B cell (primary cell): ENCODE results near the gene HTRA3. TPM values are rescaled to one million over a fixed set of nuclear protein-coding genes. Genes with fewer than 3 reads are reported as not detected.

ENCODE experiments used
- ATAC-seq: fragments of 200-7000 bp; cut with Tn5 transposase; one replicate; pipeline ENCODE4 v1.10.0; 2021; ENCODE audit warnings: low read depth, mild to moderate bottlenecking, moderate number of reproducible peaks, moderate library complexity
- CTCF ChIA-PET: fragments of 350-600 bp; sonication (Branson Sonifier 250); formaldehyde crosslinking; loops from one replicate; lab custom pipeline; 2021; ENCODE audit warnings: antibody characterized with exemption, inconsistent platforms; lab: Charles Lee
- POLR2A ChIA-PET: fragments of 350-600 bp; sonication (Branson Sonifier 250); formaldehyde crosslinking; loops from one replicate; lab custom pipeline; 2021; ENCODE audit warnings: antibody characterized with exemption; lab: Charles Lee
- DNase-seq: peaks from one replicate; pipeline ENCODE4 v3.0.0; 2013
- H2AFZ ChIP-seq: 2 replicates; pipeline ENCODE4 v1.6.1; 2012; ENCODE audit warnings: mild to moderate bottlenecking, low read depth, low read length; ENCODE audit not compliant: insufficient read depth, poor library complexity, severe bottlenecking
- H3K27ac ChIP-seq, 2 donors: 1 replicate in 1 of 2; 2 replicates in 1 of 2; pipeline ENCODE4 v1.5.1; 2012 to 2013; ENCODE audit warnings: low read length in 2 of 2, mild to moderate bottlenecking in 2 of 2, moderate library complexity in 1 of 2
- H3K27me3 ChIP-seq, 4 experiments: fragments of 200-600 bp in 1 of 4; sonication (generic) in 1 of 4; replicated peaks in 1 of 4; 1 replicate in 2 of 4; 2 replicates in 2 of 4; pipeline versions ENCODE4 v1.6.1 to v1.7.0; 2013 to 2016; ENCODE audit warnings: low read length in 3 of 4, mild to moderate bottlenecking in 2 of 4, mixed read lengths in 1 of 4, moderate library complexity in 1 of 4; ENCODE audit not compliant: insufficient read depth in 4 of 4, control insufficient read depth in 3 of 4; ENCODE audit errors: control extremely low read depth in 1 of 4
- H3K36me3 ChIP-seq, 2 experiments: replicated peaks in 1 of 2; 1 replicate in 1 of 2; 2 replicates in 1 of 2; pipeline versions ENCODE4 v1.6.1 to v1.7.1; 2013; ENCODE audit warnings: low read length in 1 of 2; ENCODE audit not compliant: insufficient read depth in 2 of 2, control insufficient read depth in 1 of 2; ENCODE audit errors: control extremely low read depth in 1 of 2, extremely low read depth in 1 of 2
- H3K4me1 ChIP-seq, 2 donors: fragments of 200-600 bp in 1 of 2; sonication (generic) in 1 of 2; 1 replicate in 1 of 2; 2 replicates in 1 of 2; pipeline versions ENCODE4 v1.5.1 to v1.6.1; 2013 to 2017; ENCODE audit warnings: low read length in 2 of 2; ENCODE audit not compliant: control insufficient read depth in 2 of 2, insufficient read depth in 2 of 2
- H3K4me2 ChIP-seq: replicated peaks from 2 replicates; pipeline ENCODE3; 2012; ENCODE audit warnings: mild to moderate bottlenecking, low read depth, low read length; ENCODE audit not compliant: poor library complexity, severe bottlenecking
- H3K4me3 ChIP-seq, 5 experiments: fragments of 200-600 bp in 1 of 5; sonication (generic) in 1 of 5; 1 replicate in 3 of 5; 2 replicates in 2 of 5; pipeline versions ENCODE4 v1.5.1 to v1.7.0; 2011 to 2016; ENCODE audit warnings: low read length in 4 of 5, mild to moderate bottlenecking in 4 of 5, low read depth in 2 of 5, control low read depth in 1 of 5, moderate library complexity in 1 of 5; ENCODE audit not compliant: insufficient read depth in 1 of 5; ENCODE audit errors: control extremely low read depth in 1 of 5, extremely low read depth in 1 of 5
- H3K79me2 ChIP-seq: fragments of 200-600 bp; sonication (generic); one replicate; pipeline ENCODE4 v1.6.0; 2016; ENCODE audit warnings: low read length; ENCODE audit not compliant: control insufficient read depth, insufficient read depth
- H3K9ac ChIP-seq: fragments of 200-600 bp; sonication (generic); 2 replicates; pipeline ENCODE4 v1.6.1; 2017; ENCODE audit warnings: mild to moderate bottlenecking, low read length, moderate library complexity
- H3K9me3 ChIP-seq, 3 donors: one replicate each; pipeline versions ENCODE4 v1.6.1 to v1.7.1; 2013; ENCODE audit warnings: low read length in 2 of 3; ENCODE audit not compliant: control insufficient read depth in 2 of 3, insufficient read depth in 1 of 3; ENCODE audit errors: control extremely low read depth in 1 of 3
- H4K20me1 ChIP-seq: 2 replicates; pipeline ENCODE4 v1.6.0; 2012; ENCODE audit warnings: mild to moderate bottlenecking, low read length; ENCODE audit not compliant: insufficient read depth, control insufficient read depth, poor library complexity, severe bottlenecking
- H3K27ac Mint-ChIP-seq: one replicate; pipeline ENCODE4 v1.8.0; 2021; ENCODE audit warnings: mixed read lengths
- H3K27me3 Mint-ChIP-seq: one replicate; pipeline ENCODE4 v1.8.0; 2021; ENCODE audit warnings: mixed read lengths
- H3K4me1 Mint-ChIP-seq: one replicate; pipeline ENCODE4 v1.8.0; 2021; ENCODE audit warnings: mixed read lengths
- H3K4me3 Mint-ChIP-seq: one replicate; pipeline ENCODE4 v1.8.0; 2021; ENCODE audit warnings: mixed read lengths
- H3K9me3 Mint-ChIP-seq: one replicate; pipeline ENCODE4 v1.8.0; 2022; ENCODE audit warnings: mixed read lengths; ENCODE audit not compliant: insufficient read depth
- CTCF ChIP-seq: fragments of 200-600 bp; IDR thresholded peaks from one replicate; pipeline ENCODE4 v1.8.0; 2022; ENCODE audit warnings: antibody characterized with exemption, mild to moderate bottlenecking
- EZH2 ChIP-seq: IDR thresholded peaks from 2 replicates; pipeline ENCODE4 v1.6.1; 2012; ENCODE audit warnings: borderline replicate concordance, low read depth, mild to moderate bottlenecking, moderate library complexity, low read length; ENCODE audit not compliant: insufficient read depth, poor library complexity, severe bottlenecking
- WGBS: methylation state at CpG from one replicate; pipeline ENCODE4 v1.1.5; 2013; ENCODE audit warnings: missing lambda C conversion rate; ENCODE audit not compliant: insufficient coverage; 5-methylcytosine and 5-hydroxymethylcytosine counted together
- intact Hi-C: fragments of 100-400 bp; cut with micrococcal nuclease; formaldehyde crosslinking; loops from one replicate; pipeline ENCODE4 v1.10.0; 2022
- polyA plus RNA-seq: library from polyadenylated mRNA; depleted of rRNA; stranded (reverse); fragments of >200 nt; gene quantifications from 2 replicates; pipeline ENCODE4 v1.2.3, GENCODE V29; 2012
- total RNA-seq, 2 donors: library from RNA; stranded (reverse); fragments of 120-200 nt in 1 of 2; gene quantifications; 1 replicate in 1 of 2; 2 replicates in 1 of 2; pipeline versions ENCODE4 v1.2.3 to v1.2.4, GENCODE V29; 2013 to 2022

The HTRA3 gene
- total and polyA plus RNA-seq, 2 donors (not counting 1 experiment from before 2014, with no cell fraction given): not detected

GRCh38 chr4:8333726-8334460 is 64.3 kb downstream of the HTRA3 start:
- H3K4me1 Mint-ChIP-seq: no peaks in the 10 kb centered on the region
- Histone ChIP-seq H3K27me3 (no peaks in the 10 kb centered on the region), H3K79me2 (no peaks in the 10 kb centered on the region), H3K4me3 (no peak overlapping the region), H3K9me3 (peaks cover 0 to 41% (median 11%) of the 10 kb centered on the region in 3 donors), H4K20me1 (no peaks in the 10 kb centered on the region), H3K27ac (no peak overlapping the region), H3K4me1 (no peaks in the 10 kb centered on the region), H3K36me3 (no peaks in the 10 kb centered on the region), H3K4me2 (no peak overlapping the region), H3K9ac (no peak overlapping the region), H2AFZ (no peak overlapping the region)
- DNase-seq (no peak), ATAC-seq (no peak)
- CTCF ChIA-PET: no interaction called here
- peaks cover 9% of the 10 kb centered on the region for H3K9me3 Mint-ChIP-seq
- no peaks in the 10 kb centered on the region for H3K27me3 Mint-ChIP-seq
- POLR2A ChIA-PET: no interaction called here
- 86% methylated on average over 14 of the region's 14 CpGs for WGBS
- intact Hi-C loops: no loop called here
- H3K27ac Mint-ChIP-seq: no peak overlapping the region
- no peak for TF ChIP-seq CTCF
- no peak for TF ChIP-seq EZH2
- no peak overlapping the region for H3K4me3 Mint-ChIP-seq

GRCh38 chr4:8334786-8335460 is 65.4 kb downstream of the HTRA3 start:
- Mint-ChIP-seq H3K4me3 (no peak overlapping the region), H3K4me1 (no peaks in the 10 kb centered on the region), H3K9me3 (peaks cover 9% of the 10 kb centered on the region), H3K27ac (no peak overlapping the region), H3K27me3 (no peaks in the 10 kb centered on the region)
- POLR2A ChIA-PET: no interaction called here
- H3K4me3 ChIP-seq: no peak overlapping the region
- no peaks in the 10 kb centered on the region for H3K4me1 ChIP-seq
- TF ChIP-seq CTCF (no peak), EZH2 (no peak)
- CTCF ChIA-PET: no interaction called here
- H3K4me2 ChIP-seq: no peak overlapping the region
- H3K36me3 ChIP-seq: no peaks in the 10 kb centered on the region
- H3K27me3 ChIP-seq: no peaks in the 10 kb centered on the region
- H3K27ac ChIP-seq: no peak overlapping the region
- ATAC-seq (no peak), DNase-seq (no peak)
- no peaks in the 10 kb centered on the region for H3K79me2 ChIP-seq
- H4K20me1 ChIP-seq: no peaks in the 10 kb centered on the region
- no peak overlapping the region for H2AFZ ChIP-seq
- WGBS: 98% methylated on average over 13 of the region's 13 CpGs
- intact Hi-C loops: no loop called here
- peaks cover 0 to 41% (median 11%) of the 10 kb centered on the region in 3 donors for H3K9me3 ChIP-seq
- no peak overlapping the region for H3K9ac ChIP-seq
